ENCODE data around the gene ALG1.

DNA sequence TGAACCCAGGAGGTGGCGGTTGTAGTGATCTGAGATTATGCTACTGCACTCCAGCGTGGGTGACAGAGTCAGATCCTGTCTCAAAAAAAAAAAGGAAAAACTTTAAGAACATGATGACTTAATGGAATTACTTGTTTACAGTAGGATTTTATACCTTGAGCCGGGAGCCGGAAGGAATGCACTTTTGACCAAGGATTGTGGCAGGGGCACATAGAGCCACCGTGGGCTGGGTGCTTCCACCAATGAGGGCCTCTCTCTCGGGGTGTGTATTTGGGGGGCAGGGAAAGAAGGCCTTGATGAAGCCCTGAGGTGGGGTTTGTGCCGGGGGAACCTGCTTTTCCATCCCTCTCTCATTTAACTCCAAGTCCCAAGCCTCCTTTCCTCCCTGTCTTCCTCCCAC, 31.2 kb upstream of the ALG1 start:
- no peak for TF ChIP-seq POLR2A (IDR thresholded peaks at IDR 0.05; ENCODE audit: low read length)
- no peak for TF ChIP-seq GATA1 (IDR thresholded peaks at IDR 0.05; ENCODE audit: low read depth, low read length)
